PC-9 (cell line): ENCODE data around the gene C20orf144.

ENCODE experiments used
- EZH2 ChIP-seq: fragments of 200-600 bp; sonication (generic); IDR thresholded peaks from 2 replicates; pipeline ENCODE4 v1.8.0; 2017; ENCODE audit warnings: antibody characterized with exemption, low read depth
- TF ChIP-seq, protein P1 (sequence below): fragments of 200-600 bp; sonication (generic); conservative IDR thresholded peaks from 2 replicates; pipeline ENCODE4 v1.6.1; 2017; ENCODE audit warnings: mixed run types, antibody characterized with exemption, mild to moderate bottlenecking, moderate library complexity

DNA sequence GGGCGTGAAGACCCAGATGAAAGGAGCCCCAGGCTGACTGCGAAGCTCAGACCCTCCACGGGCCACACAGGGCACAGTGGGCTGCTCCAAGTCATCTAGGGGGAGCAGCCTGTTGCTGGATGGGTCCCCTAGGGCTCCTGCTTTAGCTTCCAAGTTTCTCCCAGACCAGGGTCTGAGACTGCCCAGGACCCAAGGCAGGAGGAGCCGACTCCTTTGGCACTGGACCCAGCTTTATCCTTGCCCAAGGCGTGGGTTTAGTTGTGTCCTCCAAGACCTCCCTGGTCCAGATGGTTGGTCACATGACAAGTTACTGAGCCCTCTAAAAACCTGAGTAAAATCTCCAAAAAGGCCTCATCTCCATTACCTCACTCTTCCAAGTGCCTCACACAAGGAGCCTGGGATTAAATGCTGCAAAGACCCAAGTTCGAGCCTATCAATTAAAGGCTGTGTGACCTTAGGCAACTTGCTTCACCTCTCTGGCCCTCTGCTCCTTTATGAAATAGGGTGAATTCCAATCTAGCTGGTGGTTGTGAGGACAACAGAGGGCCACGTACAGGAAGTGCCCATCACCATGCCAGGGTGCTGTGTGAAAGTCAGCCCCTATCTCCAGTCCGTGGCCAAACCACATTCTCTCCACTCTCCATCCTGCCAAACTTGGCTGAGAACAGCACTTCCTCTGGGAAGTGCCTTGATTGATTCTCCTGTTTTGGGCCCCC, 9.6 kb downstream of the C20orf144 start:
- TF ChIP-seq, protein P1, sequence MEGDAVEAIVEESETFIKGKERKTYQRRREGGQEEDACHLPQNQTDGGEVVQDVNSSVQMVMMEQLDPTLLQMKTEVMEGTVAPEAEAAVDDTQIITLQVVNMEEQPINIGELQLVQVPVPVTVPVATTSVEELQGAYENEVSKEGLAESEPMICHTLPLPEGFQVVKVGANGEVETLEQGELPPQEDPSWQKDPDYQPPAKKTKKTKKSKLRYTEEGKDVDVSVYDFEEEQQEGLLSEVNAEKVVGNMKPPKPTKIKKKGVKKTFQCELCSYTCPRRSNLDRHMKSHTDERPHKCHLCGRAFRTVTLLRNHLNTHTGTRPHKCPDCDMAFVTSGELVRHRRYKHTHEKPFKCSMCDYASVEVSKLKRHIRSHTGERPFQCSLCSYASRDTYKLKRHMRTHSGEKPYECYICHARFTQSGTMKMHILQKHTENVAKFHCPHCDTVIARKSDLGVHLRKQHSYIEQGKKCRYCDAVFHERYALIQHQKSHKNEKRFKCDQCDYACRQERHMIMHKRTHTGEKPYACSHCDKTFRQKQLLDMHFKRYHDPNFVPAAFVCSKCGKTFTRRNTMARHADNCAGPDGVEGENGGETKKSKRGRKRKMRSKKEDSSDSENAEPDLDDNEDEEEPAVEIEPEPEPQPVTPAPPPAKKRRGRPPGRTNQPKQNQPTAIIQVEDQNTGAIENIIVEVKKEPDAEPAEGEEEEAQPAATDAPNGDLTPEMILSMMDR = no peak
- TF ChIP-seq EZH2 = no peak
